GM19455 (cell line): ENCODE data around the gene FBXL17.

Source experiments
- ATAC-seq: cut with Tn5 transposase; IDR thresholded peaks from one replicate; pipeline ENCODE4 v1.9.1; 2021; ENCODE audit not compliant: unreplicated experiment

The FBXL17 gene

DNA sequence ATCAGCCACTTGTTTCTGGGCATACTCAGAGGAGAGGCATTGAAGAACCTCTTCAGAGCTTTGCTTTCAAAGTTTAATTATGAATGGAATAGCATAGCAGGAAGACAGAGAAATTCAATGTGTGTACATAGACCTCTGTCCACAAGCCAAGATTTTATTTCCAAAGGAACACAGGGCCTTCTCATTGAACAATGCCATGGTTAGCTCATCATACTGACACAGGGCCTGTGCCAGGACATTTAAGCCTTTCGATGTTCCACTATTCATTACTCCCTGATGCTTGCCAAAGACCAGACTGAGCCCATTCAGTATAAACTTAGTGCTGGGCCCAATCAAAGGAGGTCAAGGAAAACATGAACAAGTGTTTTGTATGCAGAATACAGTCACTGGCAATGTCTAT lies 280.8 kb downstream of the FBXL17 start:
- ATAC-seq, result no peak

- ATAC-seq, result no peak
Measured at GRCh38 chr5:108094800-108095199, 287.1 kb downstream of the FBXL17 start.

- ATAC-seq, result no peak
Measured at GRCh38 chr5:108093186-108093585, 288.7 kb downstream of the FBXL17 start.

GRCh38 chr5:108090946-108091345 lies 291.0 kb downstream of the FBXL17 start:
- ATAC-seq, result no peak

- ATAC-seq, result no peak
Measured at GRCh38 chr5:108084105-108084504, 297.8 kb downstream of the FBXL17 start.

GRCh38 chr5:108083232-108083631 lies 298.7 kb downstream of the FBXL17 start:
- ATAC-seq, result no peak

GRCh38 chr5:108081707-108082106 lies 300.2 kb downstream of the FBXL17 start:
- ATAC-seq, result no peak

- no peak for ATAC-seq
Measured at GRCh38 chr5:108079753-108080152, 302.1 kb downstream of the FBXL17 start.

DNA sequence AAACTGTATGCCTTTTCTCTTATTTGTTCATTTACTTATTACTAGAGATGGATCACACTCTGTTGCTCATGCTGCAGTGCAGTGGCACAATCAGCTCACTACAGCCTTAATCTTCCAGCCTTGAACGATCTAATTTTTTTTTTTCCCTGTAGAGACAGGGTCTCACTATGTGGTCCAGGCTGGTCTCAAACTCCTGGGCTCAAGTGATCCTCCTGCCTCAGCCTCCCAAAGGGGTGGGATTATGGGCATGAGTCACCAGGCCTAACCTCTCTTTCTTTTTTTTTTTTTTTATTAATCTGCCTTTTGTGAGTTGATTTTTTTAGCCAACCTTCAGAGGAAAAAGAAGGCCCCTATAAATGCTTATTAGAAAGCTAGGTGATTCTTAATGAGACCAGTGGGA lies 303.0 kb downstream of the FBXL17 start:
- no peak for ATAC-seq

DNA sequence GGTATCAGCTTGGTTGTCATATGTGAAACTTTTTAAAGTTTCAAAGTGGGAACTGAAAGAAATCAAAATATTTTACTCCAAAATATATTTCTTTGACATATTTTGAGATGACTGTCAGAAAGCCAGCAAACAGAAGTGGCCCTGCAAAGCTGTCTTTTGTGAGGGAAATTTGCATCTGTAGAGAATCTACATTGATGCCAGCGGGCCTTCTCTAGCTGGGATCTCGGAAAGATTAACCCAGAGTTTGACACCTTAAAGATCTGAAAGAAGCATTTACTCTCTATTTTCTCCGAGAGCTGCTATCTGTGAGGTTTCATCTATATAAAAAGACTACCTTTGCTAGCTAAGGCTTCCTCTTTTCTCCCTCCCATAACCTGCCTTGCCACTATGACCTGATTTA lies 303.6 kb downstream of the FBXL17 start:
- ATAC-seq, result no peak

GRCh38 chr5:108074626-108075025 lies 307.3 kb downstream of the FBXL17 start:
- no peak for ATAC-seq

GRCh38 chr5:108064302-108064701 lies 317.6 kb downstream of the FBXL17 start:
- ATAC-seq, result no peak

- no peak for ATAC-seq
Measured at GRCh38 chr5:108061941-108062340, 320.0 kb downstream of the FBXL17 start.

- no peak for ATAC-seq
Measured at GRCh38 chr5:108060340-108060739, 321.6 kb downstream of the FBXL17 start.

- no peak for ATAC-seq
Measured at GRCh38 chr5:108059334-108059733, 322.6 kb downstream of the FBXL17 start.

- no peak for ATAC-seq
Measured at GRCh38 chr5:108054349-108054748, 327.5 kb downstream of the FBXL17 start.

- ATAC-seq, result no peak
Measured at GRCh38 chr5:108046955-108047670, 334.8 kb downstream of the FBXL17 start.

DNA sequence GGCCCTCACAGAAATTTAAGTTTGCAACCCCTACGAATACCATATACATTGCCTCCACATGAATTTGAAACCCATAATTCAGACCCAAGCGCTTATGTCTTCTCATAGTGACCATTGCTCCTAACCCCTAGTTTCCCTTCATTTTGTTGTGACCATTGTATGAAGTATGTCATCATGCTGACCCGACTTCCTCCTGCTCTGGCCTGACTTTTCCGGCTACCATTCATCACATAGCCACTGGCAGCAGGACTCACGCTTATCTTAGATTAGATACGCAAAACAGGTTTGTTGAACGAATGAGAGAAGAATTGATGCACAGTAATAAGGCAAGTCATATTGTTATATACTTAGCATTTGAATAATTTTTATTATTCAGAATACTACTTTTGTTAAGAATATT lies 345.4 kb downstream of the FBXL17 start:
- no peak for ATAC-seq

DNA sequence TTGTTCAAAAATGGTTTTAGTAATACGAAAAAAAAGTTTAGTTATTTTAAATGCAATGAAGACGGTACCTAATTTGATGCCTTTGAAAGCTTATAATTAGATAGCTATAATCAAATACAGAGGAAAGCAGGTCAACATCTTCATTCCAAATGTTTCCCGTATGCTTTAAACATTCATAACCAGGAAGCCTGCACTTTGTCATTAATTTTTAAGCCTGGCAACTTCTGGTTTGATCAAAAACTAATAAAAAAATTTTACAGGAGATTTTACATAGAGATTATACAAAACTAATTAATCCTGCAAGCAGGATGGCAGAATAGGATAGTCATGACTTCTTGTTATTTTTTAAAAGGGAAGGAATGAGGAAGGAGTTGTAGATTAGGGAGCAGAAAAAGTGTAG lies 353.0 kb downstream of the FBXL17 start:
- ATAC-seq, result no peak

DNA sequence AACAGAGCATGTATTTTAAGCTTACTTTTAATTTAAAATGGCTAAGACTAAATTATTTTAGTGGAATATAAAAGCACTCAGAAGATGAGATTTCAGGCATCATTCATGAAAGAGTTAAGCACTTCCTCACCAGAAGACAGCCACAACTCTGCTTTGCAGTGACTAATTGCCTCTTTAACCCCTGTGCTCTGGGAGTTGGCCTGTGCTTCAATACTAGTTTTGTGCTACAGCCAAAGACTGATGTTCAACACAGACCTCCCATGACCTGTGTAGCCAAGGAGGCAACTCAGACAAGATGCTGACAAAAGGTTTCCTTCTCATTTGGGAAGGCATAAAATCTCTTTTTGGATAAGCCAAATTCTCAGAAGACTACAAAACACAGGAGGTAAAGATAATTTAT lies 353.5 kb downstream of the FBXL17 start:
- no peak for ATAC-seq

DNA sequence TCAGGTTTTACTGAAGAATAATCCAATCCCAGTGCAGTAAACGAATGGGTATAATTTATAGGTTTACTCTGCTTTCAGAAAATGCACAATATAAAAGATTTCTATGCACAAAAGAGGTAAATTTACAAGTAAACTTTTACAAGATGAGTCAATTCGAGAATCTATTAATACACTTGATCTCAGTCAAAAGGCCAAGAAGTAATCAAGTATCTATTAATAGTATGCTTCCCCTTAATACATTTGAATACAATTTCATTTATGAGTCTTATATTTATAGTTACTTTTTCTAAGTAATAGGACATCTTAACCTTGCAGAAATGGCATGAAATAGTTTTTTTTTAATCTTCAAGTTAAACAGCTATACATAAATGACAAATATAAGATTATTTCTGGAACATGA lies 355.9 kb downstream of the FBXL17 start:
- ATAC-seq, result no peak

DNA sequence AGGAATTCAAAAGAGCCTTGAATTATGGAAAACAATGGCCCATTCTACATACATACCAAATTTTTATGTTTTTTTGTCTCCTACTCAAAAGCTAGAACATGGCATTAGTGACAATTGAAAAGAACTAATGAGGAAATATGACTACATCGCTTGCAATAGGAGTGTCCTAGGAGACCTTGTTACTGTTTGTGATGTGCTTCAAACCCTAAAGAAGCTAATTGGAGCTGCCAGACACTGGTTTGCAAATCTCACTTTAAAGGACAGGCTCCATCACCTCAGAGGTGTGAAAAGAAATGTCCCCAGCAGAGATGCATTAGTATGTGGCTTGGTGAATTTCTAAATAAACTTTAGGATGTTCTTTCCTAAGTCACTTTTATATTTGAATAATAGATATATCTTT lies 356.9 kb downstream of the FBXL17 start:
- no peak for ATAC-seq

GRCh38 chr5:108016101-108016500 lies 365.8 kb downstream of the FBXL17 start:
- no peak for ATAC-seq
